ENCODE results near the gene CCSER1.
"Not testable (repeated sequence)": the region's sequence is repeated elsewhere in the genome, so short reads cannot be mapped to it uniquely, and the experiment has no call there.

Gene CCSER1

GRCh38 chr4:90715242-90715641 lies 588.0 kb downstream of the CCSER1 start:
- DNase-seq (ENCODE audit: low spot score) = no peak

GRCh38 chr4:90718931-90719330 lies 591.7 kb downstream of the CCSER1 start:
- no peak for DNase-seq (ENCODE audit: low spot score)

- no peak for DNase-seq (ENCODE audit: low spot score)
These were observed 600.7 kb downstream of the CCSER1 start for GRCh38 chr4:90727938-90728337.

- DNase-seq (ENCODE audit: low spot score) = no peak
These were observed 603.6 kb downstream of the CCSER1 start for GRCh38 chr4:90730752-90731151.

DNA sequence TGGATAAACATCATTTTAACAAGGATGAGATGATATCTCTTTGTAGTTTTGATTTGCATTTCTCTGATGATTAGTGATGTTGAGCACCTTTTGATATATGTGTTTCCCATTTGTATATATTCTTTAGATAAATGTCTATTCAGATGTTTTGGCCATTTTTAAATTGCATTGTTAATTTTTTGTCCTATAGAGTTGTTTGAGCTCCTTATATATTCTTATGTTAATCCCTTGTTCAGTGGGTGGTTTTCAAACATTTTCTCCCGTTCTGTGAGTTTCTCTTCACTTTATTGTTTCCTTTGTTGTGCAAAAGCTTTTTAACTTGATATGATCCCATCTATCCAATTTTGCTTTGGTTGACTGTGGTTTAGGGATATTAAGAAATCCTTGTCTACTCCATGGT lies 606.0 kb downstream of the CCSER1 start:
- DNase-seq (ENCODE audit: low spot score) = no peak

DNA sequence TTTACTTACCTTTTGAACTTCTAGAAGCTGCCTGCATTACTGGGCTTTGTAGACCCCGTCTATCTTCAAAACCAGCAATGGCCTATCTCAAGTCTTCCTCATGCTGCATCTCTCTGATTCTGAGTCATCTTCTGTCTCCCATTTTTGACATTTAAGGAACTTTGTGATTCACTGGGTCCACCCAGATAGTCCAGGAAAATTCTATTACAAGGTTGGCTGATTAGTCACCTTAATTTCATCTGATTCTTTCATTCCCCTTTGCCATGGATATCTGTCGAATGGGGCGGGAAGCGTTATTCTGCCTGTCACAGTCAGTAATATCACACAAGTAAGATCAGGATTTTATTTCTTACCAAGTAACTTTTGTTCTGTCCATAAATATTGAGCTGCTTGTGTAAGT lies 618.0 kb downstream of the CCSER1 start:
- DNase-seq (ENCODE audit: low spot score) = no peak

GRCh38 chr4:90753068-90753467 lies 625.9 kb downstream of the CCSER1 start:
- DNase-seq (ENCODE audit: low spot score) = no peak

- no peak for DNase-seq (ENCODE audit: low spot score)
These were observed 630.4 kb downstream of the CCSER1 start for GRCh38 chr4:90757534-90758060.

DNA sequence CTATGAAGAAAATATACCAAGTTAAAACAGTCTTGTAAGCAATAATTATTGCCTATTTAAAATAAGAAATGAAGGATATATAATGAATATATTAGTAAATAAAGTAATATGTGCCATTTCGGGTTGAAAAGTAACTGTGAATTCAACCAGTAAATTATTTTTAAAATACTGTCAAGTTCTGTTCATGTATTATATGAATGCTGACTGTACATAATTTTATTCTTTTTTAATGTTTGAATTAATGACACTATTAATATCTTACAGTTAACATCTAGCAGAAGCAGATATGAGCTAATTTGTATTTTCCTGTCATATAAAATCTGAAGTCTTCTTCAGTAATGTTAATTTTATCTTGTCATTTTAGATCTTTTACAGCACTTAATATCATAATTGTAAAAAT lies 632.9 kb downstream of the CCSER1 start:
- no peak for DNase-seq (ENCODE audit: low spot score)

- DNase-seq (ENCODE audit: low spot score) = no peak
These were observed 639.6 kb downstream of the CCSER1 start for GRCh38 chr4:90766837-90767236.

DNA sequence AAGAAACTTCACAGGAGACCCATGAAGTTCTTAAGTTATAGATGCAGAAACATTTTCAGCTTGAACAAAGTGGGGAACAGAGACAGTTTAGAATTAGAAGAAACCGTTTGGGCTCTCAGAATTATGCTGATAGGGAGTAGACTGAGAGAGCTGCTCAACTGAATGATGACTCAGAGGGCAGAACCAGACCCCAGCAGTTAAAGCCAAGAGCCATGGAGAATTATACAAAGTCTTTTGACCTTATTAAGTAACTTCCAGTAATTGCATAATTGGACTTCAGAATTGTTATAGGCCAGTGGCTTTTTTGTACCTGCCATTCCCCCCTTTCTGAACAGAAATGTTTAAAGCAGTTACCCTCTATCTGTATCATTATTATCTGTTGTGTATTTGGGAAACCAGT lies 642.1 kb downstream of the CCSER1 start:
- DNase-seq (ENCODE audit: low spot score) = no peak

DNA sequence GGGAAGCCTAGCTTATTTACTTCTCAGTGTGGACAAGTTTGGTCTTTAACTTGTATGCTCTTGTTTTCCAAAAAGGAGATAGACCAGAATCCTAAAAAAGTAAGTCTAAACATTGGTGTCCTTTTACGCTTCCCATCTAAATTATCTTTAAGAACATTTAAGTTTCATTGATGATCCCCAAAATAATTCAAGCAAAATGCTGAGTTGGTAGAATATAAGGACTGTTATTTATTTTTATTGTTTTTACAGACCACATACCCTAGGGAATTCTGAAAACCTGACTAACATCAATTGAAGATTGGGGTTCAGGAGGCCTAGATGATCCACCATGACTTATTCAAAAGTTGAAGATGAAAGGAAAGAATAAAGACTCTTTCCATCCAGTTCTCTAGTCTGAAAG lies 653.0 kb downstream of the CCSER1 start:
- no peak for DNase-seq (ENCODE audit: low spot score)

DNA sequence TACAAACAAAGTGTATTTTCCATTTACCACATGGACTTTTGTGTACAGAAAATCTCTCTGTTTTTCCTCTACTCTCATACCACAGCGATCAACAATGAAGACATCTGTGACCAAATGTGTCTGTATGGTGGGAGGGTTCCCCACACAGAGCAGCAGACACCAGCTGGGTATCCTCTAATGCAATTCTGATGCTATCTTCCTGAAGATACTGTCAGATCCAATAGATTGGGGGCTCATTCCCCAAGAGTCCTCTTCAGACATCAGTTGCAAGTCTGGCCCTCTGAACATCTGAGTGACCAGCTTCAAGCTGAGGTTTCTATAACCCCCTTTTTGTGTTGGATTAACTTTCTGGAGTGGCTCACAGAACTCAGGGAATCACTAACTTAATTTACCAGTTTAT lies 659.4 kb downstream of the CCSER1 start:
- no peak for DNase-seq (ENCODE audit: low spot score)

GRCh38 chr4:90792696-90793095 lies 665.5 kb downstream of the CCSER1 start:
- no peak for DNase-seq (ENCODE audit: low spot score)

DNA sequence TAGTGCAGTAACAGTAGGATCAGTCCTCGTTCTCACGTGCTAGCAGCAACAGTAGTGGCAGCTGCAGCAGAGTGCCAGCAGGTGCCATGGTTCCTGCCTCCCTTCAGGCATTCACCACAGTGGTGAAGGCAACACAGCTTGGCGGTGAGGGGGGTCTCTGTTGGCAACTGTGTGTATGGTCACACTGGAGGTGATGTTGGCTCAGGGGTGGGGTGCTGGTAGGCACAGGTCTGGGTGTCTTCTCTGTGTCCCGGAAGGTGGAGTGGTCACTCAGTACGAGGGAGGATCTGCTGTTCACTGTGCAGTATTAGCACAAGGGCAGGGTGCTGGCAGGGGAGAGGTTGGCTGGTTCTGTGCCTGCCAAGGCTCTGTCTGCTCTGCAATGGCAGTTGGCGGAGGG lies 671.8 kb downstream of the CCSER1 start:
- no peak for DNase-seq (ENCODE audit: low spot score)

- DNase-seq (ENCODE audit: low spot score) = no peak
These were observed 672.7 kb downstream of the CCSER1 start for GRCh38 chr4:90799895-90800294.

DNA sequence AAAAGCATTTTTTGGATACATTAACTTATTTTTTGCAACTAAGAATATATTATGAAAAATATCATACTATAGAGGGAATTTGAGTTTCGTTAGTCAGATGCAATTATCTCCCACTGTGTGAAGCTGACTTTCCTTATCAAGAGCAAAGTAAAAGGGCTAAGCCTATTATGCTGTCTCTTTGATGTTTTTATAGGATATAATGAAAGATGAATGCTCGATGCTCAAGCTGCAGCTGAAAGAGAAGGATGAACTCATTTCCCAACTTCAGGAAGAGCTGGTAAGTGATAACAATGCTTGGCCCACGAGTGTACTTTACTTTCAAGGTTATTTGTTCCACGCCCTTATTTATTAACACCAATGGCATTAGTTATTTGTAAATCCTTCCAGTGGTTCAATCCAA lies 688.4 kb downstream of the CCSER1 start:
- no peak for DNase-seq (ENCODE audit: low spot score)

DNA sequence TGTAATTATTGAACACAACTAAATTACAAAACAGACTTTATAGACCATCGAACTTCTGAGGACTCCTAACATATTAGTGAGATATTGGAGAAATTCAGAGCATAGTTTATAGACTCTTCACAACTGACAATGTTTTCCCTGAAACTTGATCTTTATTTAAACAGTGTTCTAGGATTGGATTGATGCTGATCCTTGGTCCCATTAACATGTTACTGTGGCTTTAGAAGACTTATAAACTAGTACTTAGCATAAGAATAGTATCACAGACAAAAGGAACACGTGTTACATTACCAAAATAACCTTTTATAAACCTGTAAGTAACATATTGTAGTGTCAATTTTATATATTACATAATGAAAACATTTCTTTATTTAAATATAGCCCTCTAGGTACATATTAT lies 689.6 kb downstream of the CCSER1 start:
- DNase-seq (ENCODE audit: low spot score) = no peak

DNA sequence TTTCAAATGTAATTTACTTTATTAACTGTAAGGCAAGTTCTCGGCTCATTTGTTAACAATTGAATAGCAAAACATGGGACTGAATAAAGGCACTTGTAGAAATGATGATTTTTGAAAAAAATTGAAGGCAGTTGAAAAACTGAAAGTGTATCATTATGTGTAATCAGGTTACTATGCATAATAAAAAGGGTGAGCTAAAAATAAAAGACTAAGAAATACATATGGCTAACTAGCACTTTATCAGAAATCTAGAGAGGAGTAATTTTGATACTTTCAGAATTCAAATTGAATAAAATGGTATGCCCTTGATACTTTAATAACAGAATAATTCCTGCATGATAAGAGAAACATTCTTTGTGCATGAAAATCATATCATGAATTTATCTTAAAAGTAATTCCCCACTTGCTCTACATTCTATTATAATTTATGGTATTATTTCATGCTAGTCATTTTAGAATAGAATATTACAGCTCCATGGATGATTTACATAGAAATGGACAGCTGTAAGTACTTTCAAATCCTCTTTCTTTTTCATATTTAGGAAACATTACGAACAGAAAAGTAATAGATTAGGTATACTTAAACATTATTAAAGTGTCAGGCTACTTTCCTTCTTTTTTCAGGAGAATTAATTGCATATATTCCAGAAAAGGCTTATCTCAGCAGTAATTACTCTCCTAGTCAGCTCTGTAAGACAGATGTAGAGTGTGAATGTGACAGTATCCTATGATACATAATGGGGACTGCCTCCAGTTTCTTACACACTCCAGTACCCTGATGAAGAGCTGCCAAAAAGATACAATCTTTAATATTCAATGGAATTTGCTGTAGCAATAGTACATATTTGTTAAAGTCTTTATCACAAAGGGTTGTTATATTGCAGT lies 697.3 kb downstream of the CCSER1 start:
- DNase-seq (ENCODE audit: low spot score) = no peak

DNA sequence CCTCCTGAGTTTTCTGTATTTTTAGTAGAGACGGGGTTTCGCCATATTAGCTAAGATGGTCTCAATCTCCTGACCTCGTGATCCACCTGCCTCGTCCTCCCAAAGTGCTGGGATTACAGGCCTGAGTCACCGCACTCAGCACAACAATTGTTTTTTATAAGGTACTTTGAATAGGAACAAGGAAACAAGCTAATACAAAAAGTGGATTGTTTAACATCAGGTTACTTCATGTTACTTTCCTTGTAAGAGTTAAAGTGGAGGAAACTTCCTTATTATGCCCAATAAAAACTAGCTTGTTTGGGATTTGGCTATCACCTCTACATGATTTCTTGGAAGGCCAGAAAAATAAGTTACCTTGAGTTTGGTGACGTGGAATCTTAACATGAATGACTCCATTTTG lies 698.7 kb downstream of the CCSER1 start:
- no peak for DNase-seq (ENCODE audit: low spot score)

DNA sequence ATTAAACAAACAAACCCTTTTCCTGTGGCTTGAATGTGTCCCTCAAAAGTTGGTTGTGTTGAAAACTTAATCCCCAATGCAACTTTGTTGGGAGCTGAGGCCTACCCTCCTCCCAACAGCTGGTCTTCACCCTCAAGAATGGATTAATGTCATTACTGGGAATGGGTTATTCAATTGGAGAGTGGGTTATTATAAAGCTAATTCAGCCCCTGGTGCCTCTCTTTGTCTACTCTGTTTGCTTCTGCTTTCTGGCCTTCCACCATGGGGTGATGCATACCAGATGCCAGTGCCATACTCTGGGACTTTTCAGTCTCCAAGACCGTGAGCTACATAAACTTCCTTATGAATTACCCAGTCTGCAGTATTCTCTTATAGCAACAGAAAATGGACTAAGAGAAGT lies 706.5 kb downstream of the CCSER1 start:
- DNase-seq (ENCODE audit: low spot score) = no peak

DNA sequence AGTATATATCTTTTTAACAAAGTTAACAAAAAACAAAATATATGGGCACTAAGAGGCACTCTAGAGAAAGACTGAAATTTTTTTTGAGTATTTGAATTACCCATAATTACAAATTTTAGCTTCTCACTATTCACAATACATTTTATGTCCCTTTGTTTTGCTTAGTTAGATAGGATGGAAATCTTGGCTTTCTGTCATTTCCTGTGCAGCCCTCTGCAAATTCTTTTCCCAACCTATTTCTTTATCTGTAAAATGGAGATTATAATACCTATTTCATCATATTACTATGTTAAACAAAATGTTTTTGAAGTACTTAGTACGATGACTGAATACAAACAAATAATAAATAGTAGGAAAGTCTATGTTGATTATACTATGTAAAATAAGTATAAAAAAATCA lies 710.0 kb downstream of the CCSER1 start:
- no peak for DNase-seq (ENCODE audit: low spot score)

DNA sequence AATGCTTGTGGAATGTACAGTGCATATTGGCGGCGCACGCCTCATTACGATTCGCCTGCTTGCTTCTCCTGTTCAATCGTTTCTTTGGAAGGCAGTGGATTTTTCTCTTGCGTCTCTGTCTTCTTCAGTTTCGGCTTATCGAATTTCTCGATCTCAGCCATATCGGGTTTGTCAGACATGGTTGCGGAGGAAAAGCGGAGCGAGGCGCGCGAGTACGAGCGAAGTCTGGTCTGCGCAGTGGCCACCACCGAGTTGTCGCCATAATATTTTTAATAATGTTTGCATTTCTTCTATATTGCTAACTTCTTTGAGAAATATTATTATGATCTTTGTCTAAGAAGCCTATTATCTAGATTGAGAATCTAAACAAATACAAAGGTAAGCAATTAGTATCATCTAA lies 711.7 kb downstream of the CCSER1 start:
- not testable (repeated sequence) for DNase-seq (ENCODE audit: low spot score)

GRCh38 chr4:90840291-90840690 lies 713.1 kb downstream of the CCSER1 start:
- no peak for DNase-seq (ENCODE audit: low spot score)
